Measurements from ENCODE around the gene VPS13D. TPM values are rescaled to one million over a fixed set of nuclear protein-coding genes. Genes with fewer than 3 reads are reported as not detected.

The VPS13D gene
- total and polyA plus RNA-seq, 9 donors: 19.8 to 59.3 (median 41.8) TPM

GRCh38 chr1:12464045-12464461, 234.2 kb downstream of the VPS13D start:
- no peak for DNase-seq
- Histone ChIP-seq H3K4me1 (ENCODE audit: insufficient read depth) (peaks cover 28% of the 10 kb centered on the region), H3K27ac (peak overlapping the region in 1 of 2 donors; percentile 41), H3K27me3 (no peaks in the 10 kb centered on the region), H3K9me3 (no peaks in the 10 kb centered on the region), H3K4me3 (no peak overlapping the region), H3K36me3 (no peaks in the 10 kb centered on the region)
- TF ChIP-seq POLR2A (IDR thresholded peaks at IDR 0.05) (no peak), CTCF (IDR thresholded peaks at IDR 0.05) (no peak), EP300 (IDR thresholded peaks at IDR 0.05) (no peak)
- WGBS, 3 donors: 10 to 21% (median 20%) methylated on average over 3 of the region's 3 CpGs
- intact Hi-C loops (cut with DNase I): no loop called here

- Histone ChIP-seq H3K4me3 (no peak overlapping the region), H3K27ac (peak overlapping the region in 1 of 2 donors; percentile 41), H3K27me3 (no peaks in the 10 kb centered on the region), H3K9me3 (no peaks in the 10 kb centered on the region), H3K4me1 (ENCODE audit: insufficient read depth) (peaks cover 28% of the 10 kb centered on the region), H3K36me3 (no peaks in the 10 kb centered on the region)
- WGBS, 3 donors: 17 to 34% (median 28%) methylated on average over 5 of the region's 5 CpGs
- DNase-seq: peak in 3 of 5 donors; percentile 38 to 55 (median 44)
- intact Hi-C loops (cut with DNase I): no loop called here
- no peak for TF ChIP-seq CTCF (IDR thresholded peaks at IDR 0.05)
- TF ChIP-seq POLR2A (IDR thresholded peaks at IDR 0.05): no peak
- no peak for TF ChIP-seq EP300 (IDR thresholded peaks at IDR 0.05)
Observed at GRCh38 chr1:12464598-12465056, 234.8 kb downstream of the VPS13D start.

- no peak for DNase-seq
- H3K9me3 ChIP-seq: no peaks in the 10 kb centered on the region
- intact Hi-C loops (cut with DNase I): no loop called here
- H3K27ac ChIP-seq: no peak overlapping the region
- no peaks in the 10 kb centered on the region for H3K27me3 ChIP-seq
- WGBS, 3 donors: 24 to 37% (median 31%) methylated on average over 3 of the region's 3 CpGs
- TF ChIP-seq CTCF (IDR thresholded peaks at IDR 0.05) (no peak), EP300 (IDR thresholded peaks at IDR 0.05) (no peak), POLR2A (IDR thresholded peaks at IDR 0.05) (no peak)
- peaks cover 26% of the 10 kb centered on the region for H3K4me1 ChIP-seq (ENCODE audit: insufficient read depth)
- H3K36me3 ChIP-seq: no peaks in the 10 kb centered on the region
- no peak overlapping the region for H3K4me3 ChIP-seq
Observed at GRCh38 chr1:12465126-12465525, 235.3 kb downstream of the VPS13D start.

GRCh38 chr1:12466816-12467215, 237.0 kb downstream of the VPS13D start:
- intact Hi-C loops (cut with DNase I): no loop called here
- Histone ChIP-seq H3K36me3 (no peaks in the 10 kb centered on the region), H3K27me3 (no peaks in the 10 kb centered on the region), H3K9me3 (no peaks in the 10 kb centered on the region), H3K4me3 (no peak overlapping the region), H3K27ac (no peak overlapping the region), H3K4me1 (ENCODE audit: insufficient read depth) (peaks cover 22% of the 10 kb centered on the region)
- 93 to 95% (median 95%) methylated on average over 5 of the region's 5 CpGs for WGBS, 3 donors
- TF ChIP-seq EP300 (IDR thresholded peaks at IDR 0.05): no peak
- no peak for TF ChIP-seq CTCF (IDR thresholded peaks at IDR 0.05)
- TF ChIP-seq POLR2A (IDR thresholded peaks at IDR 0.05): no peak
- no peak for DNase-seq

Data from ovary (tissue), 9 donors.